Endothelial cell of umbilical vein (primary cell): Measurements from ENCODE around the gene SLC16A11.

Experiments used
- CTCF ChIP-seq, 2 donors: IDR thresholded peaks; 1 replicate in 1 of 2; 2 replicates in 1 of 2; pipeline ENCODE4 v1.5.1; 2011; ENCODE audit warnings: low read length in 2 of 2, mild to moderate bottlenecking in 2 of 2, moderate library complexity in 2 of 2, control low read depth in 1 of 2, inconsistent platforms in 1 of 2, low read depth in 1 of 2; ENCODE audit not compliant: insufficient read depth in 1 of 2; ENCODE audit errors: extremely low read depth in 1 of 2
- MAX ChIP-seq: IDR thresholded peaks from 2 replicates; pipeline ENCODE4 v1.6.1; 2011; ENCODE audit not compliant: insufficient read depth, insufficient read length
- POLR2A ChIP-seq: IDR thresholded peaks from 2 replicates; pipeline ENCODE4 v1.6.1; 2012; ENCODE audit warnings: low read depth, mild to moderate bottlenecking, control low read depth, low read length
- POLR2AphosphoS5 ChIP-seq: IDR thresholded peaks from 2 replicates; pipeline ENCODE4 v1.6.1; 2012; ENCODE audit warnings: low read depth, mild to moderate bottlenecking, control low read depth, low read length, moderate library complexity; ENCODE audit not compliant: insufficient read depth

GRCh38 chr17:7034955-7035590 is 8.8 kb downstream of the SLC16A11 start:
- TF ChIP-seq CTCF (IDR thresholded peaks at IDR 0.05; ENCODE audit: extremely low read depth in 1 of 2, insufficient read depth in 1 of 2, low read depth in 1 of 2, low read length in 2 of 2) (no peak), POLR2A (peak; percentile 83), POLR2AphosphoS5 (no peak), MAX (no peak)
